ENCODE results near the gene MAF.
A peak's percentile ranks its signal among the peaks of the same experiment; 100 is the strongest.

Gene MAF

GRCh38 chr16:79592186-79592585 is 8.4 kb downstream of the MAF start:
- peak in 12 of 56 donors; percentile 4 to 70 (median 18) for DNase-seq

GRCh38 chr16:79589601-79590102 is 10.9 kb downstream of the MAF start:
- DNase-seq = peak in 6 of 56 donors; percentile 12 to 30 (median 18)

- no peak for DNase-seq
Measured at GRCh38 chr16:79587897-79588296, 12.6 kb downstream of the MAF start.

- no peak for DNase-seq
Measured at GRCh38 chr16:79587296-79587695, 13.2 kb downstream of the MAF start.

GRCh38 chr16:79582789-79583188 is 17.7 kb downstream of the MAF start:
- DNase-seq = no peak

- no peak for DNase-seq
Measured at GRCh38 chr16:79580453-79581191, 19.9 kb downstream of the MAF start.

- no peak for DNase-seq
Measured at GRCh38 chr16:79576602-79577001, 23.9 kb downstream of the MAF start.

GRCh38 chr16:79573884-79574283 is 26.7 kb downstream of the MAF start:
- DNase-seq = no peak

GRCh38 chr16:79573071-79573470 is 27.5 kb downstream of the MAF start:
- DNase-seq = no peak

- peak in 1 of 56 donors; percentile 13 for DNase-seq
Measured at GRCh38 chr16:79571903-79572535, 28.5 kb downstream of the MAF start.

GRCh38 chr16:79571065-79571902 is 29.3 kb downstream of the MAF start:
- DNase-seq = no peak

GRCh38 chr16:79564671-79565107 is 35.8 kb downstream of the MAF start:
- DNase-seq = no peak

GRCh38 chr16:79563921-79564320 is 36.6 kb downstream of the MAF start:
- DNase-seq = no peak

- DNase-seq = peak in 1 of 56 donors; percentile 4
Measured at GRCh38 chr16:79562166-79562823, 38.2 kb downstream of the MAF start.

- no peak for DNase-seq
Measured at GRCh38 chr16:79561729-79562128, 38.8 kb downstream of the MAF start.

- no peak for DNase-seq
Measured at GRCh38 chr16:79560923-79561322, 39.6 kb downstream of the MAF start.

GRCh38 chr16:79560318-79560717 is 40.2 kb downstream of the MAF start:
- DNase-seq = no peak

GRCh38 chr16:79559532-79559931 is 41.0 kb downstream of the MAF start:
- DNase-seq = no peak

- DNase-seq = no peak
Measured at GRCh38 chr16:79557421-79557820, 43.1 kb downstream of the MAF start.

GRCh38 chr16:79554912-79555311 is 45.6 kb downstream of the MAF start:
- DNase-seq = no peak

GRCh38 chr16:79550373-79550772 is 50.2 kb downstream of the MAF start:
- DNase-seq = no peak
